ENCODE results near the gene OLA1. TPM values are rescaled to one million over a fixed set of nuclear protein-coding genes. Genes with fewer than 3 reads are reported as not detected.

The OLA1 gene
- total and polyA plus RNA-seq, 9 of the 15 experiments (the other 6 are each of a cell fraction or from before 2014, with no cell fraction given): 208 to 353 (median 225) TPM

GRCh38 chr2:174125090-174125489, 123.2 kb downstream of the OLA1 start:
- H3K4me2 ChIP-seq (ENCODE audit: insufficient read depth, low read length): no peak overlapping the region
- intact Hi-C loops (cut with micrococcal nuclease): no loop called here
- DNase-seq (ENCODE audit: extremely low read depth in 1 of 4, low spot score in 3 of 4) (no peak), ATAC-seq (no peak), FAIRE-seq (no peak)
- CTCF ChIA-PET (ENCODE audit: low intra/inter-chr PET ratio): no interaction called here
- POLR2A ChIA-PET: no interaction called here
- no peaks in the 10 kb centered on the region for H3K9me3 ChIP-seq (replicated peaks; ENCODE audit: control insufficient read depth, insufficient read depth, low read depth, low read length)
- H3K4me3 ChIP-seq: no peak overlapping the region
- H3K36me3 ChIP-seq (ENCODE audit: control insufficient read depth, insufficient read depth, low read length): peaks cover 32% of the 10 kb centered on the region; the same call in 1 of the 3 replicates
- no peaks in the 10 kb centered on the region for H3K27me3 ChIP-seq (ENCODE audit: control insufficient read depth in 2 of 2, insufficient read depth in 2 of 2, low read length in 2 of 2)
- no peaks in the 10 kb centered on the region for H3K79me2 ChIP-seq (ENCODE audit: control insufficient read depth, insufficient read depth, low read length)
- in situ Hi-C loops (cut with MboI): no loop called here
- WGBS (ENCODE audit: insufficient coverage, low coverage, missing lambda C conversion rate): 95% methylated on average over 4 of the region's 4 CpGs
- H3K9ac ChIP-seq (ENCODE audit: insufficient read depth in 1 of 2, low read depth in 2 of 2, low read length in 2 of 2): no peak overlapping the region
- no peaks in the 10 kb centered on the region for H3K4me1 ChIP-seq (replicated peaks in 1 of 2; ENCODE audit: control insufficient read depth in 2 of 2, insufficient read depth in 2 of 2, low read length in 2 of 2)
- no TSS peak for BruUV-seq (replicated peaks)
- no peak overlapping the region for H3K27ac ChIP-seq (ENCODE audit: extremely low read depth, low read depth, low read length)
- no peaks in the 10 kb centered on the region for H4K20me1 ChIP-seq (replicated peaks; ENCODE audit: control insufficient read depth, insufficient read depth, low read length)
- H2AFZ ChIP-seq (ENCODE audit: low read depth, low read length): no peak overlapping the region
- no peaks in the 10 kb centered on the region for H3K9me1 ChIP-seq (ENCODE audit: control insufficient read depth, insufficient read depth, low read length)
- TF ChIP-seq HSF4 (CRISPR knock-in tag; IDR thresholded peaks at IDR 0.05; ENCODE audit: borderline replicate concordance) (no peak), MBD1 (CRISPR knock-in tag; IDR thresholded peaks at IDR 0.05) (no peak), ZNF347 (CRISPR knock-in tag; IDR thresholded peaks at IDR 0.05; ENCODE audit: low read depth) (no peak), TCF7L2 (IDR thresholded peaks at IDR 0.05; ENCODE audit: low read depth, low read length) (no peak), CBX8 (IDR thresholded peaks at IDR 0.05; ENCODE audit: borderline replicate concordance, extremely low read depth, low read depth, low read length, poor library complexity, severe bottlenecking) (no peak), ETS2 (tag; IDR thresholded peaks at IDR 0.05; ENCODE audit: borderline replicate concordance, poor library complexity, severe bottlenecking) (no peak), ARNT (IDR thresholded peaks at IDR 0.05) (no peak), TAF9B (IDR thresholded peaks at IDR 0.05; ENCODE audit: partially characterized antibody) (no peak), MYNN (IDR thresholded peaks at IDR 0.05) (no peak), MYNN (CRISPR knock-in tag; IDR thresholded peaks at IDR 0.05) (no peak), SMAD1 (IDR thresholded peaks at IDR 0.05; ENCODE audit: low read depth, low read length, partially characterized antibody) (no peak), MNT (conservative IDR thresholded peaks at IDR 0.05) (no peak), POLR2AphosphoS5 (IDR thresholded peaks at IDR 0.05; ENCODE audit: control insufficient read depth, insufficient read depth, low read depth, low read length) (no peak), CHD2 (IDR thresholded peaks at IDR 0.05; ENCODE audit: low read depth, low read length) (no peak), NUFIP1 (IDR thresholded peaks at IDR 0.05; ENCODE audit: partially characterized antibody) (no peak)
- TF ChIP-seq, protein P1, sequence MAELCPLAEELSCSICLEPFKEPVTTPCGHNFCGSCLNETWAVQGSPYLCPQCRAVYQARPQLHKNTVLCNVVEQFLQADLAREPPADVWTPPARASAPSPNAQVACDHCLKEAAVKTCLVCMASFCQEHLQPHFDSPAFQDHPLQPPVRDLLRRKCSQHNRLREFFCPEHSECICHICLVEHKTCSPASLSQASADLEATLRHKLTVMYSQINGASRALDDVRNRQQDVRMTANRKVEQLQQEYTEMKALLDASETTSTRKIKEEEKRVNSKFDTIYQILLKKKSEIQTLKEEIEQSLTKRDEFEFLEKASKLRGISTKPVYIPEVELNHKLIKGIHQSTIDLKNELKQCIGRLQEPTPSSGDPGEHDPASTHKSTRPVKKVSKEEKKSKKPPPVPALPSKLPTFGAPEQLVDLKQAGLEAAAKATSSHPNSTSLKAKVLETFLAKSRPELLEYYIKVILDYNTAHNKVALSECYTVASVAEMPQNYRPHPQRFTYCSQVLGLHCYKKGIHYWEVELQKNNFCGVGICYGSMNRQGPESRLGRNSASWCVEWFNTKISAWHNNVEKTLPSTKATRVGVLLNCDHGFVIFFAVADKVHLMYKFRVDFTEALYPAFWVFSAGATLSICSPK (IDR thresholded peaks at IDR 0.05; ENCODE audit: borderline replicate concordance): no peak

All from K562 (cell line).